ENCODE measurements around the gene INSL3.
"Not testable (repeated sequence)": the region's sequence is repeated elsewhere in the genome, so short reads cannot be mapped to it uniquely, and the experiment has no call there.

INSL3 gene

DNA sequence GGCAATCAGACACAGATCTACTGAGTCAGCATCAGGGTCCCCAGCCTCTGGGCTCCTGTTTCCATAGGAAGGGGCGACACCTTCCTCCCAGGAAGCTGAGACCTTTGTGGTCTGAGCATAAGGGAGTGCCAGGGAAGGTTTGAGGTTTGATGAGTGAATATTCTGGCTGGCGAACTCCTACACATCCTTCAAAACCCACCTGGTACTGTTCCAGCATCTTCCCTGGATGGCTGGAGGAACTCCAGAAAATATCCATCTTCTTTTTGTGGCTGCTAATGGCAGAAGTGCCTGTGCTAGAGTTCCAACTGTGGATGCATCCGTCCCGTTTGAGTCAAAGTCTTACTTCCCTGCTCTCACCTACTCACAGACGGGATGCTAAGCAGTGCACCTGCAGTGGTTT, 9.2 kb downstream of the INSL3 start:
- DNase-seq (ENCODE audit: insufficient read length, low spot score), result no peak
- TF ChIP-seq POLR2A (IDR thresholded peaks at IDR 0.05; ENCODE audit: low read depth, low read length), result no peak
- FAIRE-seq, result no peak

- no peak for TF ChIP-seq POLR2A (IDR thresholded peaks at IDR 0.05; ENCODE audit: low read depth, low read length)
- FAIRE-seq (no peak), DNase-seq (ENCODE audit: insufficient read length, low spot score) (no peak)
Measured at GRCh38 chr19:17811681-17812080, 9.6 kb downstream of the INSL3 start.

DNA sequence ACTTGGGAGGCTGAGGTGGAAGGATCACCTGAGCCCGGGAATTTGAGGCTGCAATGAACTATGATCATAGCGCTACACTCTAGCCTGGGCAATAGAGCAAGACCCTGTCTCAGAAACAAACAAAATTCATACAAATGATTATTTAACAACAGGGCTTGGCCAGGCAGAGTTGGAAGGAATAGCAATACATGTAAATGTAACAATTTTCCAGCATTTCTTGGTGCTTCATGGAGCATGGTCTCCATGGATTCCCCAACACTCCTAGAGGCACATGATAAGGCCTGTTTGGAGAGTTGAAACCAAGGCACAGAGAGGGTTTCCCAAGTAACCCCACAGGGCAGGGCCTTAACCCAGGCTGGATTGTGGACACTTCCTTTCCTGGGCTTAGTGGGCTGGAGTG, 10.2 kb downstream of the INSL3 start:
- FAIRE-seq (no peak), DNase-seq (ENCODE audit: insufficient read length, low spot score) (no peak)
- no peak for TF ChIP-seq POLR2A (IDR thresholded peaks at IDR 0.05; ENCODE audit: low read depth, low read length)

DNA sequence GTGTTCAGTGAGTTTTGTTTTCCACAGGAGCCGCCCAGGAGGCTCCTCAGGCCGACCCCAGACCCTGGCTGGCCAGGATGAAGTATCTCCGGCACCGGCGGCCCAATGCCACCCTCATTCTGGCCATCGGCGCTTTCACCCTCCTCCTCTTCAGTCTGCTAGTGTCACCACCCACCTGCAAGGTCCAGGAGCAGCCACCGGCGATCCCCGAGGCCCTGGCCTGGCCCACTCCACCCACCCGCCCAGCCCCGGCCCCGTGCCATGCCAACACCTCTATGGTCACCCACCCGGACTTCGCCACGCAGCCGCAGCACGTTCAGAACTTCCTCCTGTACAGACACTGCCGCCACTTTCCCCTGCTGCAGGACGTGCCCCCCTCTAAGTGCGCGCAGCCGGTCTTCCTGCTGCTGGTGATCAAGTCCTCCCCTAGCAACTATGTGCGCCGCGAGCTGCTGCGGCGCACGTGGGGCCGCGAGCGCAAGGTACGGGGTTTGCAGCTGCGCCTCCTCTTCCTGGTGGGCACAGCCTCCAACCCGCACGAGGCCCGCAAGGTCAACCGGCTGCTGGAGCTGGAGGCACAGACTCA, 13.5 kb downstream of the INSL3 start:
- no peak for TF ChIP-seq POLR2A (IDR thresholded peaks at IDR 0.05; ENCODE audit: low read depth, low read length)
- FAIRE-seq, result no peak
- no peak for DNase-seq (ENCODE audit: insufficient read length, low spot score)

GRCh38 chr19:17806945-17807344, 14.4 kb downstream of the INSL3 start:
- no peak for TF ChIP-seq POLR2A (IDR thresholded peaks at IDR 0.05; ENCODE audit: low read depth, low read length)

GRCh38 chr19:17805427-17805826, 15.9 kb downstream of the INSL3 start:
- no peak for FAIRE-seq
- no peak for TF ChIP-seq POLR2A (IDR thresholded peaks at IDR 0.05; ENCODE audit: low read depth, low read length)
- no peak for DNase-seq (ENCODE audit: insufficient read length, low spot score)

More at GRCh38 chr19:17806945-17807344, 14.4 kb downstream of the INSL3 start:
- no peak for DNase-seq (ENCODE audit: insufficient read length, low spot score)
- FAIRE-seq, result no peak

- FAIRE-seq, result no peak
Measured at GRCh38 chr19:17803264-17803896, 17.9 kb downstream of the INSL3 start.

GRCh38 chr19:17802137-17802858, 19.0 kb downstream of the INSL3 start:
- TF ChIP-seq POLR2A (IDR thresholded peaks at IDR 0.05; ENCODE audit: low read depth, low read length), result no peak
- DNase-seq (ENCODE audit: insufficient read length, low spot score) (no peak), FAIRE-seq (no peak)

More at GRCh38 chr19:17803264-17803896, 17.9 kb downstream of the INSL3 start:
- no peak for DNase-seq (ENCODE audit: insufficient read length, low spot score)
- no peak for TF ChIP-seq POLR2A (IDR thresholded peaks at IDR 0.05; ENCODE audit: low read depth, low read length)

DNA sequence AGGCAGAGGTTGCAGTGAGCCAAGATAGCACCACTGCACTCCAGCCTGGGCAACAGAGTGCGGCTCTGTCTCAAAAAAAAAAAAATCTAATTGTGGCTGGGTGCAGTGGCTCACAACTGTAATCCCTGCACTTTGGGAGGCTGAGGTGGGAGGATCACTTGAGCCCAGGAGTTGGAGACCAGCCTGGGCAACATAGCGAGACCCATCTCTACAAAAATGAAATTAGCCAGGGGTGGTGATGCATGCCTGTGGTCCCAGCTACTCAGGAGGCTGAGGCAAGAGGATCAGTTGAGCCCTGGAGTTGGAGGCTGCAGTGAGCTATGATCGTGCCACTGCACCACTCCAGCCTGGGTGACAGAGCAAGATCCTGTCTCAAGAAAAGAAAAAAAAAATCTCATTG, 22.7 kb downstream of the INSL3 start:
- DNase-seq (ENCODE audit: insufficient read length, low spot score); FAIRE-seq: not testable (repeated sequence)

- peak; percentile 89 for DNase-seq (ENCODE audit: insufficient read length, low spot score)
- FAIRE-seq, result peak; percentile 76
- TF ChIP-seq POLR2A (IDR thresholded peaks at IDR 0.05; ENCODE audit: low read depth, low read length), result no peak
Measured at GRCh38 chr19:17797424-17798201, 23.7 kb downstream of the INSL3 start.

DNA sequence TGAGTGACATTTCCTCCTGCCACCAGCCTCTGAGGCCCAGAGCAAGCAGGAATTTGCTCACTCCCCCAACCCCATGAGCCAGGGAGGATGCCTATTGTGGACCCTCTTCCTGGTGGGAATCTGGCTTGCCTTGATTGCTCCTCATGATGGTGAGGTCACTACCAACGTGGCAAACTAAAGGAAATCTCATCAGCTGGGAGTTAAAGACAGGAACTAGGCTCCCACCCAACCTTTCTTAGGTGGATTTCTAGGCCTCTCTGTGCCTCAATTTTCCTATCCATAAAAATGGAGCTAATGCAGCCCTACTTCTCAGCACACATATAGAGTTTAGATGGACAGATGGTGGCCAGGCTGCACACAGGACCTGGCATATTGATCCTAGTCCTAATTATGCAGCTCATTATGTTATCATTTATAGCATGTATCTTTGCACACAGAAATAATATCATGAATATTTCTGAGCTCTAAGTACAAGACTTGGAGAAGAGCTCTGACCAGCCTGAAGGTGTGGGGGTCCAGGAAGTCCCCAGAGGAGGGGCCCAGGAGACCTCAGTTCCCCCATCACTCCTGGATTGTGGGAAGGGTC, 24.4 kb downstream of the INSL3 start:
- no peak for FAIRE-seq
- no peak for TF ChIP-seq POLR2A (IDR thresholded peaks at IDR 0.05; ENCODE audit: low read depth, low read length)
- DNase-seq (ENCODE audit: insufficient read length, low spot score), result no peak

GRCh38 chr19:17796013-17796837, 25.1 kb downstream of the INSL3 start:
- no peak for FAIRE-seq
- no peak for DNase-seq (ENCODE audit: insufficient read length, low spot score)
- TF ChIP-seq POLR2A (IDR thresholded peaks at IDR 0.05; ENCODE audit: low read depth, low read length), result no peak

DNA sequence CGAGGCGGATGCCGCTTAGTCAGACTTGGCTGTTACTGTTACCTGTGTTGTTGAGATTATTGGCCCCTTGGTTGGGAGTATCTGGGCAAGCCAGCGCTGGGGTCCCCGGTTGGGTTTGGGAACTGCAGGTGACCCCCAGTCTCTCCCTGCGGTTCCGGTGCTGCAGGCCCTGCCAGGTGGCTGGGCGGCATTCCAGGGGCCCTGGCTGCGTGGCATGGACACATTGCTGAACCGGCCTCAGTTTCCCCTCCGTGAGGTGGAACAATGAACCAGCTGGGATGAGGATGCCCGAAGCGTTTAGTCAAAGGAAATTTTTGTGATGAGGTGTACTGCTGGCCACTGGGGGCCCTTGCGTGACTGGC, 25.8 kb downstream of the INSL3 start:
- FAIRE-seq (no peak), DNase-seq (ENCODE audit: insufficient read length, low spot score) (no peak)
- TF ChIP-seq POLR2A (IDR thresholded peaks at IDR 0.05; ENCODE audit: low read depth, low read length), result no peak

Data from H54 (cell line).